NOMO-1 (cell line): ENCODE measurements around the gene HES4.
"Not testable (repeated sequence)": the region's sequence is repeated elsewhere in the genome, so short reads cannot be mapped to it uniquely, and the experiment has no call there.

Experiments used
- DNase-seq, 2 experiments: peaks; one replicate each; lab custom pipeline; 2025; ENCODE audit not compliant: unreplicated experiment in 2 of 2; lab: John Stamatoyannopoulos, UW

HES4 gene

DNA sequence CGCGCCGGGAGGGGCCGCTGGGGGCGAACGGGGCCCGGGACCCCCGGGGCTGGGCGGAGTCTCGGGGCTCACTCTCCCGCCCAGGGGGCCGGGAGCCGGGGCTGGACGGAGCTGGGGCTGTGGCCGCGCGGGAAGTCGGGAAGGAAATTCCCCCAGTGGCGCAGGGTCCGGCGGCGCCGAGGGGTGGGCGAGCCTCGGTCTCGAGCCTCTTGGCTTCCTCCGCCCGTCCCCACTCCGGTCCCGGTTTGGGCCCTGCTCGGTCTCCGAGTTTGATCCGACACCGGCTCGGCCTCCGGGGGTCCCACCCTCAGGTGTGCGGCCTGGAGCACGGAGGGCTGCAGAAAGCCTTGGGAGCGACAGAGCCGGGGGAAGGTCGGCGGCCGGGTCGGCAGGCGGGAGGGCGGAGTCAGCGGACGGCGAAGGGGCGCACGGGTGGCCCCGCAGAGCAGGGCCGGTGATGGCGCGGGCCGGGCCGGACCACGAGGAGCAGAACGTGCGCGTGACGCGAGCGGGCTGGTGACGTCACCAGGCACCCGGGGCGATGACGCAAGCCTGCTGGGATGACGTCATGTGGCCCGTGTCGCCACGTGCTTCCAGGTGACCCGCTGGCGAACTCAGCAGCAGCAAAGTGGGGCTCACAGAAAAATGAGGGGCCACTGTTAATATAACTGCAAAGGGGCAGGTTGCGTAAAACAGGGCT lies 610 bp upstream of the HES4 start:
- DNase-seq, result no peak

DNA sequence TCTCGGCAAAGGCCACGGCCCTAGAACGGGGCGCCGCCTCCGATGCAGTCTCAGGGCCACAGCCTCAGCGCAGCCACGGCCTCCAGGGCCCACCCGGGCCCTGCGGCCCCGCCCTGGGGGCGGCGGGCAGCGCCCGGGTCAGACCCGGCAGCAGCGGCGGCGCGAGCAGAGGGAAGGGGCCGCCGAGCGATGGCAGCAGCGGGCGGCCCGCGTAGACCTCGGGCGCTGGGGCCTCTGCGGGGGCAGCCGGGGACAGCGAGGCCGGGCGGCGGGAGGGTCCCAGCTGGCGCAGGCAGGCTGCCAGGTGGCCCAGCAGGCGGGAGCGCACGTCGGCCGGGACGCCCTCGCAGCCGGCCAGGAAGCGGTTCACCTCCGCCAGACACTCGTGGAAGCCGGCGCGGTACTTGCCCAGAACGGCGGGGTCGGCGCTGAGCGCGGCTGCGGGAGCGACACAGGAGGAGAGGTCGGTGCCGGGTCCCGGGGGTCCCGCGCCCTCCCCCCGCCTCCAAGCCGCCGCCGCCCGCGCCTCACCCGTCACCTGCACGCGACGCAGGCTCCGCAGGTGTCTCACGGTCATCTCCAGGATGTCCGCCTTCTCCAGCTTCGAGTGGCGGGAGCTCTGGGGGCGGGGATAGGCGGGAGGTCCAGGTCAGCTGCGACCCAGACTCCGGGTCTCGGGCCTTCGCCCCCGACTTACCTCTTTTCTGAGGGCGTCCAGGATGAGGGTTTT lies 737 bp downstream of the HES4 start:
- no peak for DNase-seq

DNA sequence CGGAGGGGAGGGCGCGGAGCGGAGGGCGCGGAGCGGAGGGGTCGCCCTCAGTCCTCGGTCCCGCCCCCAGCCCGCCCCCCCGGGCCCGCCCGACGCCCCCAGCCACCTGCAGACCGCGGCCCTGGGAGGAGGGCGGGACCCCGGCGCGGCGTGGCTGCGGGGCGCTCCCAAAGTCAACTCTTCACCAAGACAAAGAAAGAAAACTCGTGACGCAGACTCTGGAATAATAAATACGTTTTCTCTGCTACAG lies 1.2 kb downstream of the HES4 start:
- no peak for DNase-seq

DNA sequence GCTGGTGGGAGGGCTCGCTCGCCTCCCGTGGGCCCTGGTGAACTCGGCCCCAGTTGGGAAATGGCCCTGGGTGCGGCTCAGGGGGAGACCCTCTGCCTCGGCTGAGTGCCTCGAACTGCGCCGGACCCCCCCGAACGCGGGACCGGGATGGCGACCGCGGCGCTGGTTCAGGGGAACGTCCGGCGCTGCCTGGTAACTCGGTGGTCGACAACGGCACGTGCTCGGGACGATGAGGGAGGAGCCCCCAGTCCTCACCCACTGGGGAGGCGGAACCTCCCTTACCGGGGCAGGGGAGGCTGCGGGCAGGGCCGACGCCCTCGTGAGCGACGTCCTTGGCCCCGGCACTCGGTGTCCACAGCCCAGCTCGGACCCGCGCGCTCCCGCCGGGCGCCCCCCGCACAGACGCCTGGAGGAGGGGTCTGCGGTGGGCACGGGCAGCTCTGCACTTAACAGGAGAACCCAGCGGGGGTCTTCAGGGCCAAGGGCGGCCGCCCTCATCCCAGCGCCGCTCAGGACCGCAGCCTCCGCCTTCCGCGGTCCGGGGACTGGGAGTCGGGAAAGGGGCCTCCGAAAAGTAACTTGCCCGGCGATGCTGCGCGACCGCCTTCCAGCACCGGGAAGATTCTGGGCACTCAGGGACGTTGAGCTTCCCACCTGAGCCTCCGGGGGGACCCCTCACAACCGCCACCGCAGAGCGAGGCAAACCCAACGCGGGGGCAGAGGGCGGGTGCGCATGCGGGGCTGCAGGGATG lies 1.7 kb downstream of the HES4 start:
- no peak for DNase-seq

DNA sequence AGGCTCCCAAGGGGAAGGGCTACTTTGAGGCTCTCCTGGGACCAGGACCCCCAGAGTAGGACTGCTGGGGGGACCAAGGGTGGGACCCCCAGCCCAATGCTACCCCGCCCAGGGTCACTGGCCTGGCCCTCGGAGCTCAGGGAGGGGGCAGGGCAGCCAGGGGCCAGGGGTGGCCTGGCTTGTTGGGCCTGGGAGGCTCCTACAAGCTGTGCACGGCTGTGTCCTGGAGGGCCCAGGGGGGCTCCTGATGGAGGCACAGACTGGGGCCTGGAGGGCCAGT lies 2.2 kb downstream of the HES4 start:
- DNase-seq, result no peak

DNA sequence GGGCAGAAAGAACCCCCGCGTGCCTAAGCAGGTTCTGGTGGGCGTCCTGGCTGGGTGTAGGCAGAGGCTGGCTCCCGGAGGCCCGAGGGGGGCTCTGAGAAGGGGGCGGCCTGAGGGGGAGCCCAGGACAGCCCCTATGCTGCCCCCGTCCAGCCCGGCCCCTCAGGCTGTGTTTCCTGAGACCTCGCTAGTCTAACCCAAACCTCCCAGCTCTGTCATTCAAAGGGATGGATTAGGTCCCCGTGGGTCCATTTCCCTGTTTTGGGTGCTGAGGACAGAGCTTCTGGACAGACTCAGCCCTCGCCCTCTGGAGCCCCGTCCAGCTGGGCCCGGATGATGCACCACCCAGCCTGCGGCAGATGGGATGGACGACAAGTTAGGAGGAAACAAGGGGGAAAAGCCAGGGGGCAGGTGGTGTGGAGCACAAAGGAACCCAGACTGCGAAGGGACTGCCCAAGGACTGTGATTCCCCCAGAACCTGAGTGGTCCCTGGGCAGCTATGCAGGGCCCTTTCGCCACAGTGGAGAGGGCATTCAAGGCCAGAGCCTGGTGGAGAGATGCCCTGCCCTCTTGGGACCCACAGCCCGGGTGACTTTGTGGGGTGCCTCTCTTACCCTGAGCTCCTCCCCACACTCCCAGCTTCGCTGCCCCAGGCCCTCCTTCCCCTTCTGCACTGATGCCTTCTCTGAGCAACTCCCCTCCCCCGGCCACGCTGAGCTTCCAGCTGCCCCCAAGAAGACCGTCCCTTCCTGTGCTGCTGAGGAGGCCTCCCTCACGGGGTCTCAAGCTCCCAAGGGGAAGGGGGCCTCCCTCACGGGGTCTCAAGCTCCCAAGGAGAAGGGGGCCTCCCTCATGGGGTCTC lies 2.8 kb downstream of the HES4 start:
- DNase-seq, result no peak

DNA sequence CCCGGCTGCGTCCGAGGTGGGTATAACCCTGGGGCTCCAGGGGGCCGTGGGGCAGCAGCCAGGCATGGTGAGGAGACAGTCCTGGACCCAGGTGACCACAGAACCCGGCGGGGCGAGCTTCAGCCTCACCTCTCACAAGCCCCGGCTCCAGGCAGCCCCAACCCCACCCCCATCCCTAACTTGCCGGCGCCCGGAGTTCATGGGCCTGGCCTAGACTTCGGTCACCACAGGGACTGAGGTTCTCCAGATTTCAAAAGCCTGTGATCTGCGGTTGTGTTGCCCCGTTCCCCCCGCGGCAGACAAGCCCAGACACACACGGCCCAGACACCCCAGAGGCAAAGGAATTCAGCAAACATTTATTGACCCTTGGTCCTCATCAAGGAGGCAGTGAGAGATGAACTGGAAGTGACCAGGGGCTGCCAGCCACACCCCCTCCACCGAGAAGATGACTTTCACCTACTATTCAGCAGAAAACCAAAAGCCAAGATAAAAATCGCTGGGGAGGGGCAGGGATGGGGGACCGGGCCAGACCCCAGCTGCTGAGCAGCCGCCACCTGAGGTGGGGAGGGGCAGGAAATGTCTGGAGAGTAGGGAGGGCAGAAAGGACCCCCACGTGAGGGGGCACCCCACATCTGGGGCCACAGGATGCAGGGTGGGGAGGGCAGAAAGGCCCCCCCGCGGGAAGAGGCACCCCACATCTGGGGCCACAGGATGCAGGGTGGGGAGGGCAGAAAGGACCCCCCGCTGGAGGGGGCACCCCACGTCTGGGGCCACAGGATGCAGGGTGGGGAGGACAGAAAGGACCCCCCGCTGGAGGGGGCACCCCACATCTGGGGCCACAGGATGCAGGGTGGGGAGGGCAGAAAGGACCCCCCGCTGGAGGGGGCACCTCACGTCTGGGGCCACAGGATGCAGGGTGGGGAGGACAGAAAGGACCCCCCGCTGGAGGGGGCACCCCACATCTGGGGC lies 3.9 kb downstream of the HES4 start:
- DNase-seq, result no peak

DNA sequence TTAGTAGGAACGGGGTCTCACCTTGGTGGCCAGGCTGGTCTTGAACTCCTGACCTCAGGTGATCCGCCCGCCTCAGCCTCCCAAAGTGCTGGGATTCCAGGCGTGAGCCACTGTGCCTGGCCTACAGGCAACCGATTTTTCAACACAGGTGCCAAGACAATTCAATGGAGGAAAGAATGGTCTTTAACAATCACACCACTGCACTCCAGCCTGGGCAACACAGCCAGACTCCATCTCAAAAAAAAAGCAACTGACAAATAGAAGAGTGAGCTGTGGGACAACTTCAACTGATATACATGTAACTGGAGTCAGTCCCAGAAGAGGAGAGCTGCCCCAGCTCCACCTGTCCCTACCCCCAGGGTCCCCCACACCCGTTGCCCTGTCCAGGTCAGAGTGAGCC lies 5.4 kb downstream of the HES4 start:
- not testable (repeated sequence) for DNase-seq

DNA sequence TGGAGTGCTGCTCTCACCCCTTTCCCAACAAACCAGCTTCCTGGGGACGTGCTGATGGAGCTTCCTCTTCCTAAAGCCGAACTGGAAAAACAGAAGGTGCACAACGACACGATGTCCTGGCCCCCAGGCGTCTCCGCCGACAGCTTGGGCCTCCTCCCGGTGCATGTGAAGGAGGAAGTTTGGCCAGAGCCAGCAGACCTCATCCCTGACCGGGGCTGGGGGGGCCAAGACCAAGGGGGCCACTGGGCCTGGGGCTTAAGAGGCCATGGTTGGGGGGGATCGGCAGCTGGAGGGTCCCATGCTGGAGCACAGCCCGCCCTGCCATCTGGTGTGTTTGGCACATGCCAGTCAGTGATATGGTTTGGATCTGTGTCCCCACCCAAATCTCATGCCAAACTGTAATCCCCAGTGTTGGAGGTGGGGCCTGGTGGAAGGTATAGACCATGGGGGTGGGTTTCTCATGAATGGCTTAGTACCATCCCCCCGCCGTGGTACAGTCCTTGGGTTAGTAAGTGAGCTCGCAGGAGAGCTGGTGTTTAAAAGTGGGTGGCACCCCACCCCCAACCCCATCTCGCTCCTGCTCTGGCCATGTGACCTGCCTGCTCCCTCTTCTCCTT lies 6.4 kb downstream of the HES4 start:
- DNase-seq, result no peak

DNA sequence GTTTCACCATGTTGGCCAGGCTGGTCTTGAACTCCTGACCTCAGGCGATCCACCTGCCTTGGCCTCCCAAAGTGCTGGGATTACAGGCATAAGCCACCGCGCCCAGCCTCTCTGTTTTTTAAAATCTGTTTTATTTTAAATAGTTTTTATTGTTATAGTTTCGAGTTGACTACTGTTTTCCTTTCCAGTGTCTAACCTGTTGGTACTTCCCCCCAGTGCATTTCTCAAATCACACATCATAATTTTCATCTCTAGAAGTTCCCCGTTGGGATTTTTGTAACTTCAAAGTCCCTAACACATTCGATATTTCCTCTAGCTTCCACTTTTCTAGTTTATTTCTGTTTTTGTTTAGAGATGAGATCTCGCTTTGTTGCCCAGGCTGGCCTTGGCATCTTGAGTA lies 7.5 kb downstream of the HES4 start:
- no peak for DNase-seq

DNA sequence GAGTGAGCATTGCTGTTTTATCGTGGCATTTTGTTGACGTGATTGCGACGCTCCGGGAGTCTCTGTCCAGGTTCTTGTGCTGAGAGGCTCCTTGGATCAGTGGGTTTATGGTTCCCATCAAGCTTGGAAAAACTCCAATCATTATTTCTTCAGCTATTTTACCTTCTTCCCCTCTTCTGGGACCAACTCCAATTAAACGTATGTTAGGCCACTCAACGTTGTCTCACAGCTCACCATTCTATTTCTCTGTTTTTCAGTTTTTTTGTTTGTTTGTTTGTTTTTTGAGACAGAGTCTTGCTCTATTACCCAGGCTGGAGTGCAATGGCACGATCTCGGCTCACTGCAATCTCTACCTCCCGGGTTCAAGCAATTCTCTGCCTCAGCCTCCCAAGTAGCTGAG lies 8.0 kb downstream of the HES4 start:
- no peak for DNase-seq

DNA sequence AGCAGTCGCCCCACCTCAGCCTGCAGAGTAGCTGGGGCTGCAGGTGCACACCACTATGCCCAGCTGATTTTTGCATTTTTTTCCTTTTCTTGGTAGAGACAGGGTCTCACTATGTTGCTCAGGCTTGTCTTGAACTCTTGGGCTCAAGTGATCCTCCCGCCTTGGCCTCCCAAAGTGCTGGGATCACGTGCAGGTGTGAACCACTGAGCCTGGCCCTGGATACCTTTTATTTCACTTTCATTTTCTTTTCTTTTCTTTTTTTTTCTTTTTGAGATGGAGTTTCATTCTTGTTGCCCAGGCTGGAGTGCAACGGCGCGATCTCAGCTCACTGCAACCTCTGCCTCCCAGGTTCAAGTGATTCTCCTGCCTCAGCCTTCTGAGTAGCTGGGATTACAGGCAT lies 8.6 kb downstream of the HES4 start:
- not testable (repeated sequence) for DNase-seq

DNA sequence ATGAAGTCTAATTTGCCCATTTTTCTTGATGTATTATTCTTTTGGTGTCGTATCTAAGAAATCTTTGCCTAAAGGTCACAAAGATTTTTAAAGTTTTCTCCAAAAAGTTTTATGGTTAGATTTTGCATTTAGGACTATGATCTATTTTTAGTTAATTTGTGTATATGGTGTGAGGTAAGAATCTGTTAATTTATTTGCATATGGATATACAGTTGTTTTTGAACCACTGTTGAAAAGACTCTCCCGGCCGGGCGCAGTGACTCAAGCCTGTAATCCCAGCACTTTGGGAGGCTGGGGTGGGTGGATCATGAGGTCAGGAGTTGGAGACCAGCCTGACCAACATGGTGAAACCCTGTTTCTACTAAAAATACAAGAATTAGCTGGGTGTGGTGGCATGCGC lies 11.8 kb downstream of the HES4 start:
- DNase-seq, result not testable (repeated sequence)

DNA sequence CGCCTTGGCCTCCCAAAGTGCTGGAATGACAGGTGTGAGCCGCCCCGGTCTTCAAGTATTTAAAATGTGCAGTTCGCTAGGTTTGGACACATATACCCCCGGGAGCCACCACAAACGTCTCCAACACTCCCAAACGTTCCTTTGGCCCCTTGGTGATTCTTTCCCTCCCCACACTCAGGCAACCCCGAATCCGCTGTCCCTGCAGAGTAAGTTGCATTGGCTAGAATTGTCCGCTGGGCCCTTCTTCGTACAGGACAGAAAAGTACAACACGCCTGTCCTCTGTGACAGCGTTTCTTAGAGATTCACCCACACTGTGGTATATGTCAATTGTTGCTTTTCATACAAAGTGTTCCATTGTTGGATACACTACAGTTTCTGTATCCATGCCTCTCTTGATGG lies 14.8 kb downstream of the HES4 start:
- no peak for DNase-seq

DNA sequence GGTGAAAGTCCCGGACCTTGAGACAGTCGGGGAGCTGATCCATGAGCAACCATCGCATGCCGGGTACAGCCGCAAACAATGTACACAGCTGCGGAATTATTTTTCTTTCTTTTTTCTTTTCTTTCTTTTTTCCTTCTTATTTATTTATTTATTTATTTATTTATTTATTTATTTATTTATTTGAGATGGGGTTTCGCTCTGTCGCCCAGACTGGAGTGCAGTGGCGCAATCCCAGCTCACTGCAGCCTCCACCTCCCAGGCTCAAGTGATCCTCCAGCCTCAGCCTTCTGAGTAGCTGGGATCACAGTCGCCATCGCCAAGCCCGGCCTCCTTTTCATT lies 15.5 kb downstream of the HES4 start:
- no peak for DNase-seq

DNA sequence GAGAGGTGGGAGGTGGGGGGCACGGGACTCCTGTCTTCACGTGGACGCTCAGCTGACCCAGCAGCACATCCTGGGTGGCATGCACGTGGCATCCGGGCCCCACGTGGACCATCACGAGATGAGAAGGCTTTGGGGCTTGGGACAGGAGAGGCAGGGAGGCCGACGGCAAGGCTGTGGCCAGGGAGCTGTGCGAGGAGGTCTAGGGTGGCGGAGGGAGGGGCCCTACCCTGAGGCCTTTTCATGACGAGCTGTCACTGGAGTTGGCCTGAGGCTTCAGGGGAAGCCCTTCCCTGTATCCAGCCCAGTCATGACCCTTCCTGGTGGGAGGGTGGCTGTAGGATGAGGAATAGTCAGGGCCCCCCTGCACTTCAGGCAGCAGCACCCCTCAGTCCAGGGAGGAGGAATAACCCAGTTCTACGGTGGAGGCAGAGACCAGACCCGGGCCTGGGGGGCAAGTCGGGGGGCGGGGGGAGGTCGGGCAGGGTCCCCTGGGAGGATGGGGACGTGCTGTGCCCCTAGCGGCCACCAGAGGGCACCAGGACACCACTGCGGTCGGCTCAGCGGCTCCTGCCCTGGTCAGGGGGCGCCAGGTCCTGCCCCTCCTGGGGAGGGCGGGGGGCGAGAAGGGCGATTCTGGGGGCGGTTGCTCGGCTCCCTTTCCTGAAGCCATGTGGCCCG lies 16.0 kb downstream of the HES4 start:
- DNase-seq, result no peak

DNA sequence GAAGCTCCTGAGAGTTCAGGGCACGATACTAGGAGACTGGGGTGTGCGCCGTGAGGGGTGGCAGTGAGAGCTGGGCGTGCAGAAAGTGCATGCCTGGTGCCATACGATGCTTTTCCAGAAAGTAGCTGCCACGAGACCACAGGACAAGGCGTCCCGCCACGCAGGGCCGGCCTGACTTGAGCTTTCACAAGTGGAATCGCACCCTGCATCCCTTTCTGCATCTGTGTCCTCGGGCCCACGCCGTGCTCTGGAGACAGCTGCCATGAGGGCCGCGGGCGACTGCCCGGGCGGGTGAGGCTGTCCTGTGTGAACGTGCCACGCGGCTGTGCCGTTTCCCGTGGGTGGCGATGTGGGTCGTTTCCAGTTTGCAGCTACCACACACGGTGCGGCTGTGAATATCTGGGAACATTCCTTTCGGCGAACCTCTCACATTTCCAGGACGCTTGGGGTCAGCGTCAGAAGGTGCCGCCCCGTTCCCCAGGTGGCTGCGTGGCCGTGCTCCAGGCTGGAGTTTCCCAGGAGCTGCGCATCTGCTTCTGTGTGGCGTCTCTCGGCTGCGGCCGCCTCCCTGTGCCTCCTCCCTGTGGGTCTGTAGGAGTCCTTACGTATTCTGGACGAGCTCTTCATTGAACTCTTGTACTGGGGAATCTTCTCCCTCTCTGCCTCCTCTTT lies 17.0 kb downstream of the HES4 start:
- DNase-seq, result no peak

DNA sequence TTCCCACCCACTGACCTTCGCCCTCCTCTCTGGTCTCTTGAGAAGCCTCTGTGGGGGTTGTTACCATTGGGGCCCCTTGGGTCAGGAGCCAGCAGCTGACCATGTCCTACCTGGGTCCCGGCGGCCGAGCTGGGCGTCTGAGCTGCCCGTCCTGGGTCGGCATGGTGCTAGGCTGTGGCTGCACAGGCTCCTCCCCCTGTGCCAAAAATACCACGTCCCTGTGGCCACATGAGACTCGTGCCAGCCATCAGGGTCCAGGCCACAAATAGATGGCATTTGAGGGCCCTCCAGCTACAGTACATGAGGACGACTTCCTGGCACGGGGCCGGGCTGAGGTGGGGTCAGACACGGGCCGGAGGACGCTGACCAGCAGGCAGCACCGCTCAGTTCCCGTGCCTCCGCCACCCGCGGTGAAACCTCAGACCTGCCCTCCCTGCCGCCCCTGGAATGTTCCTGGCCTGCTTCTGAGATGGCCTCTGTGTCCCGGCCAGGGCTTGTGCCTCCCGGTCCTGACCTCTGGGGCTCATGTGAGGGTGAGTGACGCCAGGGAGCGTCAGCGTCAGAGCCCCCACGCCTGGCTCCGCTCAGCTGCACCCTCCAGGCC lies 17.8 kb downstream of the HES4 start, which contains the start of gene PERM1:
Gene PERM1 (minus strand): TSS at position 139 of the 604 bp plus-strand sequence. CDS start 1,064 bp downstream, outside the sequence.
- no peak for DNase-seq
